HG03575 (cell line): ENCODE data around the gene LPCAT1.
"Not testable (repeated sequence)": the region's sequence is repeated elsewhere in the genome, so short reads cannot be mapped to it uniquely, and the experiment has no call there.

Experiments
- ATAC-seq: cut with Tn5 transposase; IDR thresholded peaks from one replicate; pipeline ENCODE4 v1.9.1; 2021; ENCODE audit not compliant: unreplicated experiment, insufficient number of reproducible peaks, low FRiP score; ENCODE audit errors: extremely low read depth

Gene LPCAT1

GRCh38 chr5:1526681-1527131 is 2.9 kb upstream of the LPCAT1 start:
- ATAC-seq = no peak

DNA sequence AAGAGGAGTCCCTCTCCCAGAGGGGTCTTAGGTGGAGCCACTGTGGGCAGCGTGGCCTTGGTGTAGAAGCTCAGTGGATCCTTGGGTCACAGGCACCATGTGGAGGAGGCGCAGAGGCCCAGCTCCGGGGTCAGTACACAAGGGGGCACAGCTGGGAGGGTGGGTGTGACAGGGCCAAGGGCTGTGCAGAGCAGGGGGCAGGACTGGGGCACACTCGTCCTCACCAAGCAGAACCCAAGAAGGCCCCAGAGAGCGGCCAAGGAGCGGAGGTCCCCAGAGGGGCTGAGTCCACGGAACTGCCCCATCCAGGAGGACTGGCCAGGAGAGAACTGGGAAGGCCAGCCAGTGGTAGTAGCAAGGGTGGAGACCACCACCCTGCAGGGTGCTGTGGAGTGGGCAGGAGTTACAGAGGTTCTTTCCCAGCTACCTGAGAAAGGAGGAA is 2.5 kb upstream of the LPCAT1 start:
- ATAC-seq = no peak

DNA sequence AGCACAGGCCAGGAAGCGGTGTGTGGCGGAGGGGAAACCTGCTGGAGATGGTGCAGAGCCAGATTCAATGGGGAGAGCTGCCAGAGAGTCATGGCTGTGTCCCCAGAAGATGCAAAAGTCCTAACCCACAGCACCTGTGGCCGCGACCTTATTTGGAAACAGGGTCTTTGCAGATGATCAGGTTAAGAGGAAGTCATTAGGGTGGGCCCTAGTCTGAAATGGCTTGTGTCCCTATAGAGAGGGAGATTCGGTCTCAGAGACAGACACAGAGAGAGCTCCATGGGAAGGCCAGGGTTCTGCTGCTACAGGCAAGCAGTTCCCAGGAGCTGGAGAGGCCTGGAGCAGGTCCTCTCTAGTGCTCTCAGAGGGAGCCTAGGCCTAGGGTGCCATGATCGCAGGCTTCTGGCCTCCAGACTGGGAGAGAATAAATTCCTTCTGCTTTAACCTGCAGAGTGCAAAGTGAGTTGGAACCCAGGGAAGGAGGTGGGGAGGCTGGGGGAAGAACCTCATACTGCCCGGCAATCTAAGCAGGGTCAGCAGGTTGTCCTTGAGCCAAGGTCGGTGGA is 1.9 kb upstream of the LPCAT1 start:
- no peak for ATAC-seq

DNA sequence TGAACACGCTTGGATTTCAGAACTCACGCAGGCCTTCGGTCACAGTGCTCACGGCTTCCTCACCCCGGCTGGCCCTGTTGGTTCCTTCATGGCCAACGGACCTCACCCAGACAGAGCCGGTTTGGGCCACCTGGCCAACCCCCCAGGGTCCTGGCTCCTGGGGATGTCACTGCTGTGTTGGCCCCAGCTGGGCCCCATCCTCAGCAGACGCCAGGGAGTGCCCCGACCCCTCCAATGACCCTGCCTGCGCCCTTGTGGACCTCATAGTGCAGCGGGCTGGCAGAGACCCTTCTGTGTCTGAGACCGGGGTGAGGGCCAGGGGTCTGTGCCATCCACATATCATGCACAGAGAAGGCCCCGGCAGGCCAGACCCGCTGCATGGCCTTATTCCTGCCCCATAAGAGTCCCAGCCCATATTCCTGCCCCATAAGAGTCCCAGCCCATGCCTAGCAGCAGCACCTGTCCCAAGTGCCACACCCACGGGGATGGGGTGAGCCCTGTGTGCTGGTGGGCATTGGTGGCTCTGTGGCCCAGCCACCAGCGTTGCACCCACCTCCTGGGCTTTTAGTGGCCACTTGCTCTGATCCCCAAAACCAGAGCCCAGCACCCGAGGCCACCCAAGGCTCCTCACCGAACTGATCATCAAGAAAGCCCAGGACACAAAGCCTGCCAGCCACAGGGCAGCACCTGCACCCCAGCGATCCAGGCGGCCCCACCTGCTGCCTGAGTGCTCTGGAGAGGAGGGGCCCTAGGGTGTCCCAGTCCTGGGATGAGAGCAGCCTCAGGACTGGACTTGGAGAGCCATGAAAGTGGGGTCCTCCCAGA is 1.3 kb upstream of the LPCAT1 start:
- ATAC-seq = no peak

GRCh38 chr5:1524481-1524798 is 680 bp upstream of the LPCAT1 start:
- no peak for ATAC-seq

- no peak for ATAC-seq
Measured at GRCh38 chr5:1523480-1523792, 324 bp downstream of the LPCAT1 start.

DNA sequence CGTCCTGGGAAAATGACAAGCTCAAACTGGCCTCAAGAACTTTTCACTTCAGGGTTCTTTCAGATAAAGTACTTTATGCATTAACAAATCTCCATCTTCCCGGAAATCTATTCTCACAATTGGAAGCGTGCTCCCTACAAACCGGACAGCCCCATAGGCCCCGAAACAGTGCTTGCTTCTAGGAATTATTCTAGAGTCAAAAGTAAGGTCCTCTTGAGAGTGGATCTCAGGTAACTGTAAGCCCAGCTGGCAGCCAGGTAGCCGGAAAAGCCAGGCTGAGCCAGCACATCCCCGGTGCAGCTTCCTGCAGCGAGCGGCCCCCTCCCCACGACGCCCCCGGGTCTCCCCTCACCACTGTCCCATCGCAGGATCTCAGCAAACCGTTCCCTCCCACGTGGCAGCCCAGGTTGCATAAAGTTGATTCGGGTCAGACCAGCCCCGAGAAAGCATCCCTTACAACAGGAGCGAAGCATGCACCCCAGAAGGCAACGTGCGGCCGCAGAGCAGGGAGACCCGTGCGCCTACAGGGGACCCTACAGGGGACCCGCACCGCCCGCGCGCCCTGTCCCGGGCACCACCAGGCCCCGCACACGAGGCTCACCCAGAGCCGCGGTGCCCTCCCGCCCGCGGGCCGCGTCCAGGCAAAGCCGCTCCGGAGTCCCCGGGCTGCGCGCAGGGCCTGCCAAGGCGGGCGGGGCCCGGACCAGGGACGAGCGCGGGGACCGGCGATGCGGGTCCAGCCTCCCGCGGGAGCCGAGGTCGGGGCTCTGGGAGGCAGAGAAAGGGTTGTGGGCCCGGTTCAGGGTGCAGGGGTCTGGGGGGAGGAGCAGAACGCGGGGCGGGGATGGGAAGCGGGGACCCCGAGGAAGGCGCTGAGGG is 920 bp downstream of the LPCAT1 start:
- ATAC-seq = no peak

DNA sequence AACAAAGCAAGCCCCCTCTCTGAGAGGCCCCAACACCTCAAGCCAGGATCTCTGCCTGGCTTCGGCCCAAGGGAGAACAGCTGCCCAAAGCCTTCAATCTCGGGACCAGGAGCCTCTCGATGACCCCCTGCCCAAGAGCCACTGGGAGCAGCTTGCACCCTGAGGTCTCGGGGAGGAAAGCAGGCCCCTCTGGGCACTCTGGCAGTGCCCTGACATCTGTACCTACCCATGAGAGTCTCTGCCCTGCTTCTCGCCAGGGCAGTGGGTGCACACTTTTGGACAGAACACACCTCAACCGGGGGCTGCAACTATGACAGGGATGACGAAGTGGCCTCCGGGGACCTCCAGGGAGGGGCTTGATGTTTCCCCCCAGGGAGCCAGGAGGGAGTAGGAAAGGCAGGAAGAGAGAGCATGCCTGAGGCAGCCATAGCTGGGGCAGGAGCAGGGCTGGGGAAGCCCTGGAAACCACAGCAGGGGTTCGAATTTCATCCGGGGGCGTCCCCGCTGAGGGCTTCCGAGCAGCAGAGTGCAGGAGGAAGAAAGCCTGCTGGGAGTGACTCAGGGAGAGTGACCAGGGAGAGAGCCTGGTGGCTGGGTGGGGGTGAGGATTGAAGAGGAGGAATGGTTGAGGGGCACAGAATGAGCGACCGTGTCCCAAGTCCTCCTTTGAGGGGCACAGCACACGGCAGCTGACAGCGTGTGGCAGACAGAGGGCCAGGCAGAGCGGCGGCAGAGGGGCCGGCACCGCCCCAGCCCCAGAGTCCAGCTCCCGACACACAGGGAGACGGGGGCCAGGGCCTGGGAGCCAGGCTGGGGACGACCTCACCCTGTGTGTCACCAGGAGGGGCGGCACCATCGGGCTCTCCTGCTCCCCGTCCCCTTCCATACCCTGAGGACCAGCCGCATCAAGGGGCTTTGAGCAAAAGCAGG is 1.8 kb downstream of the LPCAT1 start:
- no peak for ATAC-seq

- no peak for ATAC-seq
Measured at GRCh38 chr5:1520791-1521453, 2.8 kb downstream of the LPCAT1 start.

GRCh38 chr5:1519631-1520210 is 4.0 kb downstream of the LPCAT1 start:
- ATAC-seq = no peak

DNA sequence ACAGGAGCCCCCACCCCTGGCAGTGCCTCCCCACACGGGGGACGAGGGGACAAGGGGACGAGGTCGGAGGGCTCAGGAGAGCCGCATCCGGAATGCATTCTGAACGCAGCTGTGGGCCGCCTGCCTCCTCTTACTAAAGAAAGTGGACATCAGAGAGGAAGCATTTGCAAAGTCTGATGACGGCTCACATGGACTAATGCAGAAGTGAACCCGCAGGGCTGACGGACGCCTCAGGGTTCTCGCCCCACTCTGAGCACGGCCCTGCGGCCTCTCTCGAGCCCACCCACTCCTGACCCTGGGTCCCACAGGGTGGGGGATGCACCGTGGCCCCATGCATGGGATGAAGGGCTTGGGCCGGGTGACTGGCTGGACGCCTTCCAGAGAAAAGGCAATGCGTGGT is 5.9 kb downstream of the LPCAT1 start:
- ATAC-seq = no peak

GRCh38 chr5:1516615-1517601 is 6.9 kb downstream of the LPCAT1 start:
- ATAC-seq = no peak

- ATAC-seq = no peak
Measured at GRCh38 chr5:1515921-1516571, 7.7 kb downstream of the LPCAT1 start.

- no peak for ATAC-seq
Measured at GRCh38 chr5:1515311-1515920, 8.3 kb downstream of the LPCAT1 start.

DNA sequence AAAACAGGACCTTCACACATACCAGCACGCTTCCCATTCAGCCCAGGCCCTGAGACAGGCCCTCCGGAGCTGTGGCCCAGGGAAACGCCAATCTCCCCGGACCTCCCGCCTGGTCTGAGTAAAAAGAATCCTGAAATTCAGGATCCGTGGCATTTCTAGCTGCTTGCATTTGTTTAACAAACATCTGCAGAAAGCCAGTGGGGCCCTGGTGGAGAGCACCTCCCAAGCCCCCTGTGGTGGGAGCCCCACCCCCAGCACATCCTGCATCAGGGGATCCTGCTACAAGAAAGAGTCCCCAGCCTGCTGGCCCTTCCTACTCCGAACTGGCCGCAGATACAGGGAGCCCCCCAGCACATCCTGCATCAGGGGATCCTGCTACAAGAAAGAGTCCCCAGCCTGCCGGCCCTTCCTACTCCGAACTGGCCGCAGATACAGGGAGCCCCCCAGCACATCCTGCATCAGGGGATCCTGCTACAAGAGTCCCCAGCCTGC is 8.9 kb downstream of the LPCAT1 start:
- ATAC-seq = not testable (repeated sequence)
